SH-SY5Y (cell line): ENCODE measurements around the gene HERPUD2.

Experiments used
- GATA2 ChIP-seq: IDR thresholded peaks from 2 replicates; pipeline ENCODE4 v1.6.1; 2011; ENCODE audit warnings: mild to moderate bottlenecking, low read depth, low read length
- GATA3 ChIP-seq: IDR thresholded peaks from 2 replicates; pipeline ENCODE4 v1.6.1; 2011; ENCODE audit warnings: low read depth, mild to moderate bottlenecking, low read length, moderate library complexity

GRCh38 chr7:35645691-35646090 is 49.2 kb downstream of the HERPUD2 start:
- TF ChIP-seq GATA2 (no peak), GATA3 (no peak)
